SHP77 (cell line): ENCODE data around the gene MYORG.

Experiments used
- DNase-seq, 2 experiments: peaks; one replicate each; lab custom pipeline; 2025; lab: John Stamatoyannopoulos, UW

Gene MYORG

DNA sequence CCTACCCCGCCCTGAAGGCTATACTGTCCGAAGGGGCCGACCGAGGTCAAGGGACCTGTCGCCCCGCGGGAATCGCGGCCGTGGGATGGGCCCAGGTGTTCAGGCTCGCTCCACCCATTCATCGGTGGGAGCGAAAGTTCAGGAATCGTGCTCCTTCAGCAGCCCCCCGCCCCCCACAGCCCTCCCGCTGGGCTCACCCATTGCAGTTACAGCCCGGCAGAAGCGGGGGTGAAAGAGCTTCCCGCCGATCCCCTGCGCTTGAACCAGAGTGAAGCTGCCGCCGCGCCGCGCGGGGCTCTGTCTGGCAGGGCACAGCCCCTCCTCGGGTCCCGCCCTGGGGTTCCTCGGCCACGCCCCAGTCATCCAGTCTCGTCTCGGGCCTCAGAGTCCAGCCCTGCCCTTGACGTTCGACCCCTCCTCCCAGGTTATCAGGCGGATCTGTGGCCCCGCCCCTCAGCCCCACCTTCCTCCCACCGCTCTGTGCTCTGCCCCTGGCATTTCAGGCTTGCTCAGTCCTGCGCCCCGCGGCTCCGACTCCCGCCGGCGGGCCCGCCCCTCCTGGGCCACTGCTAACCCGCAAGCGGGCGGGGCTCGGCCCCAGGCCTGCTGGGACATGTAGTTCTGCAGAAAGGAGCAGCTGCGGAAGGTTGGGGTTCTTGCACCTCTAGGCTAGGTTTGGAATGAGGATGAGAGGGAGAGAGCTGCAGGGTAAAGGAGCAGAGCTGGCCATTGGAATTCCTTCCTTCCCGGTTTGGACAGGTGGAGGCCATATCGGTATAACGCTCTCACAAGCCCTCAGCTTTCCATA, at the start of gene MYORG:
MYORG (minus strand) TSS at position 303 of the 808 bp plus-strand sequence. CDS start 3,955 bp downstream, outside the sequence.
- DNase-seq: peak; percentile 84

DNA sequence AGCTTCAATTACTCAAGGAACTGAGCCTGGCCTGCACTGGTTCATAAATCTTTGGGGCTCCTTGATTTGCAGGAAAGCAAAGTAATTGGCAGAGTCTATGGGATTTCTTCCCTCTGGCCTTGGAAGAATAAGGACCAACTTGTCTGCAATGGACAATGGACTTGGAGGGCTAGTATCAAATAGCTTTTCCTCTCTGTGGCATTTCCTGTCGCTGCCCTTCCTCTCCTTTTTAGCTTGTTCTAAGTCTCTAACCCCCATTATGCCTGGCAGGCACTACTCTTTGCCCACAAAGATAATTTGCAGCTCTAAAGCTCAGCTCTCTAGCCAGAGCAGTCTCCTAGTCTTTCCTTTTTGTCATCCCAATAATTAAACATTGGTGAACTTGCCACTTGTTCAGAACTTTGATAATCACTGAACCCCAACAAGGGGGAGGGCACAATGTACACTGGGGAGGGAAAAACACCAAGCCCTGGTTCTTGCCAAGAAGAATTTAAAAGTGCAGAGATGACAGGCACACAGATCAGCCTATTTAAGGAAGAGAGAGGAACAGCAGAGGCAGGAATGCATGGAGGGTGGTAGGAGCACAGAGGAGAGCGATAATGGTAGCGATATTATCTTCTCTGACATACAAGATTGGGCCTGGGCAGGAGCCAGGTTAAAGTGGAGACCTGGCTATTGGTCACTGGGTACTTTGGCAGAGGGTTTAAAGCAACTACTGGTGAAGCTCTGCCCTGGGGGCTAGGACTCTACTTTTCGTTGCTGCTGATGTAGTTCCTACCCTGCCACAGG, 43.2 kb upstream of the MYORG start:
- no peak for DNase-seq

DNA sequence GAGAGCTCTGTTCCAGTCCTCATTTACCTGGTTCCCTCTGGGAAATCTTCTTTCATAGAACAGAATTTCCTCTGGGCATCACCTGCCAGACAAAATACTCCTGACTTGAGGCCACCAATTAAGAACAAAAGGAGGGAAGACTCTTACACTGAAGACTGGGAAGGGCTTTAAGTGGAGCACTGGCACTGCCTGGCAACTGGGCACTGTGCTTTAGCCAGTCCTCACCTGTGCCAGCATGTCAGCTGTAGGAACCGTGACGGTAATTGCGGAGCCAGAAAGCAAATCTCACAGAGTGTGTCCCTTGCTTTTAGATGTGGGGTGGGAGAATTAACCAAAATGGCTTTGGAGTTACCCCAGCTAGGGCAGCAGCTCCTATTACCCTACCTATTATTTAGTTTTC, 41.0 kb upstream of the MYORG start:
- DNase-seq: no peak

DNA sequence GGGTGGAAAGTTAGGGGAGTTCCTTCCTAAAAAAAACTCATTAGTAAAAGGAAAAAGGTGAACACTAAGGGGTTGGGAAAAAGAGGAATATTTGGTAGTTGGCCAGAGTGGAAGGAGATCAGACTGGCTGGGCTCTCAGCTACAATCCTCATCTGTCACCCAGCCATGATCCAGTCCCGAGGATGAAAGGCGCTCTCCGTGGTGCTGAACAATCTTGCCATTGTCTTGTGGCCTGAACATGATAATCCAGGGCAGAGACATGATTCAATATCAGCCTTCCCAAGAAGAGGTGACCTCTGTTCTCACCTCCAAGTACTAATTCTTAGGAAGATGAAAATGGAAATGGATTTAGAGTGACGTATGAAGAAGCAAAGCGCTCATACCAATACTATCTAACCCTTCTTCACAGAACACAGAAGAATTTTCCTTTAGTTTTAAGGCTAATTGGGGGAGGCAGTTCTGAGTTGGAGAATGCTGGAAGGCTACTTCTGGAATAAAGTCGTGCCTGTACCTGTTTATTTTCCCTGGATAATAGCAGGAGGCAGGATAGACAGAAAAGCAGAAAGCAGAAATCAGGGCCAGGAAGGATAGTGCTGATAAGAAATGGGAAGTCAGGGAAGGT, 36.6 kb upstream of the MYORG start:
- DNase-seq: no peak

DNA sequence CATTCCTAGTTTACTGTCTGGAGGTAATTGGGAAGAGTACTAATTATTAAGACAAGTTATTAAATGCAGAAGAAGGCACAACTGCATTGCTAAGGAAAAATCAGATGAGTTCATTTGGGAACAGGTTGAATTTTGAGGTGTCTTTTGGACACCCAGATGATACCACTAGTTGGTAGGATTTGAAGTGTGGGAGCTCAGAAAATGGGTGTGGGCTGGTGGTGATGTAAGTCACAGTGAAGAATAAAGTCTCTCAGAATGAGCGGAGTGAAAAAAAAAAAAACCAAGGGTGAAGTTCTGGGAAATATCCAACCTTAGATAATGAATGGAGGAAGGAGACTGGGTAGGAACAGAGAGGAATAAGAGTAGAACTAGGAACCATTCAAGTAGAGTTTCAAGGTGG, 35.6 kb upstream of the MYORG start:
- DNase-seq: no peak

DNA sequence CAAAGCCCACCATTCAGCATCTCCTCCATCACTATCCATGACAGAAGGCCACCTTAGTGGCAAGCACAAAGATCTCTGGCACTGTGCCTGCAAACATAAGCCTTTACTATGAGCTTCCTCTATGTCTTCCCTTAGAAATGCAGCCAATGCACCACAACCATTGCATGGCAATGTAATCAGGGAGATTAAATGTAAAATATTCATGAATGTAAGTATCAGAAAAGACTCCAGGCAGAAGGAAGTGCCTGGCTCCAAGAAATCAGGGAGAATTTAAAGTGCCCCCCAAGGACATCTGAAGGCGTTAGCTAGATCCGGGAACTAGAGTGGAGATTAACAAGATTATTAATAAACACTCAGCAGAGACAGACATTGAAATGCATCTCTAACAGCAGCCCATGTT, 32.5 kb upstream of the MYORG start:
- no peak for DNase-seq

DNA sequence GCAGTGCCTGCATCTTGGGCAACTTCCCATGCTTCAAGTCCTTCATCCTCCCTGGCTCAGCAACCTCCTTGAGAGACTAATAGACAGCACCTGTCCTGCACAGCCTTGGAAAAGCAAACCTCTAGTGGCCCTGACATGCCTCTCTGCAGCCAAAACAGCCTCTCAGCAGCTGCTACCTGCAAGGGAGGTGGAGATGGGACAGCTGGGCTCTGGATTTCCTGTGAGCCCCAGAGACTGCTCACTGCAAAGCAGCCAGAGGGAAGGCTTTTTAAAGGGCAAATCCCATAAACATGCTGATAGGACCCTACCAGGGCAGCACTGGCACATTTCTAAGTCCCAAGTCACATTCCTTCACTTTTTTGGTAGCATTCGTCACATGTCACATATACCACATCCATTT, 31.5 kb upstream of the MYORG start:
- DNase-seq: no peak

DNA sequence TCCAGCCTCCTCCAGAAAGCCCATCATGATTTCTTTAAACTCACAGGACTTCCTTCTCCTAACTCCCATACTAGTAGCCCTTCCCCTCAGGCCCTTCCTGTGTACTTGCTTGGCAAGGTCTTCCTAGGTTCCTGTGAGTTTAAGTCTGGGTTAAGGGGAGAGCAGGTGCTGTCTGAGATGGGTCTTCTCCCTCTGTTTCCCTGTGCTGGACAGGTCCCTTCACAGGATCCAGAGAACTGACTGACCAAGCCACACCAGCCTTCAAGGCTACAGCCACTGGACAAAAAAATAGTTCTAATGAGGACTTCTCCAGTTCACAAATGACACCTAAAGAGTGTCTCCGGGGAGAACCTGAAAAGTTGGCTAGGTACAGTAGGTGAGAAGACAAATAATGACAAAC, 29.5 kb upstream of the MYORG start:
- DNase-seq: no peak

DNA sequence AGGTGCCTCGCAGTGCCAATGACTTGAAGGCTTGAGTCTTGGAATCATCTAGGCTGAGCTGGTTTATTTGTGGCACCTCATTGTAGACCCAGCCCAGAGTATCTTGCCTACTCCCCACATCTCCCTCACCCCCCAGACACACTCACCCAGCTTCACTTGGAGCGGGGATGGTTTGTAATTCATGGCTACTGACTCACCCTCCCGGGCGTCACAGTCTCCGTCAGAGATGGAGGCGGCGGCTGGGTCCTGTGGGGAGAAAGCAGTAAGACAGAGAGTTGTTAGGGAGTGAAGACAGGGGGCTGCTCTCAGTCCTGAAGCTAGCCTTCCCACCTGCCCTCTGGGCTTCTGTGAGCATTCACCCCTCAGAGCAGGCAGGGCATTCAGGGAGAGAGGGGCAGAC, 29.0 kb upstream of the MYORG start:
- DNase-seq: no peak

DNA sequence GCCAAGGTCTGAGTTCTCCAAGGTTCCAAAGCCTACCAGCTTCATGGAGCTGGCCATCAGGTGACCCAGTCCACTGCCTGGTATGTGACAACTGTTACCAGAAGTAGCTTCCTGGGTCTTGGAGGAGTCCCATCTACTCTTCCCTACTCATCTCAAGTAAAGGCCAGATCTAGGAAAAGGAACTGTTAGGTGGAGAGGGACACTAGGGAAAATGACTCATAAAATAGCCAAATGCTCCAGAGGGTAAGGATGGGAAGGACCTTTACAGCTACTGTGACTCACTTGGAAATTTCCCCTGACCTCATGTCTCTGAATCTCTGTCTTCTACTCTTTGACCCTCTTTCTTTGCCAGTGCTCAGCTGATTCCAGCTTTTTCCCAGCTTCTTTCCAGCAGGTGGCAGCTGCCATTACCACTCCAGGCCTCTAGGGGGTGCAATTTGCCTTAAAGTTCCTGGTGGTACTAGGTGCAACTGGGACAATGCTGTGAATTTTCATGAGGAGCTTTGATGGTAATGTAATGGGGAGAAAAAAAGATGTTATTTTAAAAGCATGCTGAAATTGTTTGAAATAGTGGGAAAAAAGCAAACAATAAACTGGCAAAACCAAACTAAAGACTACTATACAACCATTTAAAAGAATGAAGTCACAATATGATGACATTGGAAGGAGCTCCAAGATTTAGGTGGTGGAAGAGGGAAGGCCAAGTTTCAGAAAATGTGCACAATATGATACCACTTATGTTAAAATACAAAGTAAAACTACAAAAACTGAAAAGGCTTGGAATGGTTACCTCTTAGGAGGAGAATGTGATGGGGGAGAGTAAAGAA, 27.1 kb upstream of the MYORG start:
- DNase-seq: peak; percentile 1 to 19

DNA sequence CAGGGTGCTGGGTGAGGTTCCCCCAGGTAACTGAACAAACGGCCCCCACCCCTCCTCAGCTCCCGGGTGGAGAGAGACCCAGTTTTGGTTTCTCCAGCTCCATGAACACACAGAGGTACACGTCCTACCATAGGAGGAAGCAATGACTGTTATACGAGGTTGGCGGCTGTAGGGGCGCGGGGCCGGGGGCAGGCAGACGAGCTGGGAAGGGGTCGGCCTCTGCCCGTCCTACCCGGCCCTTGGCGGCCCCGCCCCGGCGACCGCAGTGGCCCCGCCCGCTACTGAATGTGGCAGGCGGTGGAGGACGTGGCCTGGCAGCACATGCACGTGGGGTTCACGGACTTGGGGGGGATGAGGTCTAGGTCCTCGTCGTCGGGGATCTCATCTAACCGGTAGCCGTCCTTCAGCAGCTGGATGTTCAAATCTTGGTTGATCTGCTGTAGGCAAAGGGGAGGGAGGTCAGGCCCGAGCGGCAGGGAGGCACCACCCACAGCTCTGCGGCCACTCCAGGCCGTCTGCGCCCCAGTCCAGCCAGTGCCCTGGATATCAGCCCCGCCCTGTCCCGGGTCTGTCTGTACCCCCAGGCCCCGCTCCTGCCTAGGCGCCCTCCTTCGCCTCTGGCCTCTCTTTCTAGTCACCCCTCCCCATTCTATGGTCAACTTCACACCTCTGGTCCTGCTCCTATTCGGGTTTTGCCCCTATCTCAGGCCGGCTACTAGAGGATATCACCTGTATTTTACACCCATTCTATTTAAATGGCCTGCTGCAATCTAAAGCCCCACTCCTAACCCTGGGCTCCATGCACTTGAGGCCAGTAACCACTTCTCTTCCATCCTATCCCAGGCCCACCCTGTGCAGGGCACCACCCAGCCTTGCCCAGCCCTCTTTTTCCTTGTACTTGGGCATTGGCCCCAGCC, 24.2 kb upstream of the MYORG start:
- no peak for DNase-seq

DNA sequence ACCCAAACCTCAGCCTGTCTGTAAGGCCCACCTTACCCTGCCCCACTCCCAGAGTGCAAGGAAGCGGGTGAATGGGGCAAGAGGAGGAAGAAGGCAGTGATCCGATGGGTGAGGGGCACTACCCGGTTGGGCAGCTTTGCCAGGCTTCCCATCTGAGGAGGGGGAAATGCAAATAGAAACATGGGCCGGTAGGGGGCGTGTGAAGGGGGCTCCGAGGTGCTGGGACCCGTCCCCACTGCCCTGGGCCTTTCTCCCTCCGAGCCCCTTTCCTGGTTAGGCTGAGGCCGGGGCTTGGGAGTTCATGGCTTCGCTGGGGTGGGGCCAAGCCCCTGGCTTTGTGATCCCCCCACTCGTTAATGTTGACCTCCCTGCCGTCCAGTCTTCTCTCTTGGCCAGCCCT, 23.6 kb upstream of the MYORG start:
- no peak for DNase-seq

DNA sequence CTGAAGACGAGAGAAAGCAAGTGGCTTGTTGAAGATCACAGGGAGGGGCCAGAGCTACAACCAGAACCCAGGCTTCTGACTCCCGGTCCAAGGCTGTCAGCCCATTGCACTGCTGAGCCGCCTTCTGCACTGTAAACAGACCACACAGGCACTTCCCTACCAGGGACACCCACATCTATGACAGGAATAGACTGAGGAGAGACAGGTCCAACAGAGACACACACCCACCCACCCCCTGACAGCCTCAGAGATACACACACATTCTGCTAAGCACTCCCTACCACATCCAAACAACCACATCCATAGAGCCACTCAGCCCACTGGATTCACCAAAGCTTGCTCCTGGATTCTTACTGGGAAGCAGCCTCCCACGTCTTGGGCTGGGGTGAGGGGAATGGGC, 23.0 kb upstream of the MYORG start:
- no peak for DNase-seq

DNA sequence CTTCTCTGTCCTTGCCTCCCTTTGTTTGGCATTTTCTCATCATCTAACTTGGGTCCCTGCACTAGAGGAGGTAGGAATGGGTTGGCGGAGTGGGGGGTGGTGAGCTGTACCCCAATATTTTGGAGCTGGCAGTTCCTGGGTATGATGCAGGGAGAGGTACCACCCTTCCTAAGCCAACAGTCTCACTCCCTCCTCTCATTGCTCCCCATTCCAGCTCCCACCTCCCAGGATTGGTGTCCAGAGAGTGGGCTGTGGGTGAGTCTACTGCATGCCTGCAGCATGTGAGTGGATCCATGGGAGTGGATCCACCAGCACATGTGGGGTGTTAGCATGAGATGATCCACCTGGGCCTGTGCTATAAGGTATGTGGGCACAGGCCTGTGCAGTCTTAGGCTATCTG, 22.2 kb upstream of the MYORG start:
- no peak for DNase-seq

DNA sequence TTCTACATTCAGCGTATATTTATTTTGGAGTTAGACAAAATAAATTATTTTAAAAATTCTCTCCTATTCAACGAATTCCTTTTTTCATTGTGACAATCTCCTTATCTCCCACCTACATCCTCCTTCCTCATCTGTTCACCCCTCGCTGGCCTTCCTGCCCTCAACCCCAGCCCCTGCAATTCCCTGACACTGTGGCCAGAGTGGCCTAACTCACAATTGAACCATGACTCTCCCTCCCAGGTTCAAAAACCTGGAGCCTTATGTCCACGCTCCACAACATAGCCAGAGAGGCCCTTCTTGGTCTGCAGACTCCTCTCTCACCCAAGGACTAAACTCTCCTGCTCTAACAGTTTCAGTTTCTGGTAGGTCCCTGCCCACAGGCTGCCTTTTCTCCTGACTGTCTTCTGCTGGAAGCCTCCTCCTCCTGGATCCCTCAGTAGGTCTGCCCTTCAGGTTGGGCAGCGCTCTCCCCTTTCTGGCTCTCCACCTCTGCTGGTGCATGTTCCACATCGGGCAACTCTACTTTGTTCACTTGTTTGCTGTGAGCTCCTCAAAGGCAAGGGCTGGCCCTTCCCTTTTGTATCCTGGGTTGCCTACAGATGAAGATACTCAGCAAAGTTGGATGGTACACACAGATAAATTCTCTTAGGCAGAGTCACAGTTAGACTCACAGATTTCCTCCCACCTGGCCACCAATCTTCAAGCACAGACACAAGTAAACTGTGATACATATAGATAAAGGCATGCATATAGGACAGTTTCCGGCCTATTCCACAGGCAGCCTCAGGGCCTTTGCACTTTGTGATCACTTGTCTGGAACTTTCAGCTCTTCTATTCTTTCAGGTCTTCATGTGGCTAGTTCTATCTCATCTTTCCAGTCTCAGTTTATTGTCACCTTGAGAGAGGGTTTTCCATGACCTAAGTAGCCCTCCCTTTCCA, 19.8 kb upstream of the MYORG start:
- DNase-seq: no peak

DNA sequence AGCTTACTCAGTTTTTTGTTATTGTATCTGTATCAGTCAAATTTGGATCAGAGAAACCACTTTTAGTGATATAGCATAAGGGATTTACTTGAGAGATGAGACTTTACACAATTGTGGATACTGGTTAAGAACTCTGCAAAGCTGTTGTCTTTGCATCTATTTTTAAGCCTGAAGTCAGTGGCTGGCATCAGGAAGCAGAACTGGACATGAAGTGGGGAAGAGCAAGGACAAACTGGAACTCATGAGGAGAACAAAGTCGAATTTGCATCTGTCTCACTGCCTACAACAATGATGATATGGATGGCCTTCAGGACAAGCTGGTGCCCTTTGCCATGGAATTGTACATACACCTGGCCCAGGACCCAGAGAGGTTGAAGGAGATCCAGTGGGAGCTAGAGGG, 15.8 kb upstream of the MYORG start:
- no peak for DNase-seq

DNA sequence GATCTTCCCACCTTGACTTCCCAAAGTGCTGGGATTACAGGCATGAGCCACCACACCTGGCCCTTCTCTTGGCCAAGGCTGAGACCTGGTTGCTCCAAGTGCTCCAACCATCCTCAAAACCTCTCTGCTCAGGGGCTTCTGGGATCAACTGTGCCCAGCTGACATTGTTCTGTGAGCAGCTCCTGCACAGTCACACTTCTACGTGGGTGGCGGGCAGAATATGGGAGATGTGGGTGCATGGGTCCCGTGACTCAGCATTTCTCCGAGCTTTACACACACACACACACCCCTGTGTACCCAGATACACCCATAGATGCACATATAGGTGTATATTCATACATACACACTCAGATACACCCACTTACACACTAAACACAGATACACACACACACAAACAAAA, 10.5 kb upstream of the MYORG start:
- DNase-seq: no peak

DNA sequence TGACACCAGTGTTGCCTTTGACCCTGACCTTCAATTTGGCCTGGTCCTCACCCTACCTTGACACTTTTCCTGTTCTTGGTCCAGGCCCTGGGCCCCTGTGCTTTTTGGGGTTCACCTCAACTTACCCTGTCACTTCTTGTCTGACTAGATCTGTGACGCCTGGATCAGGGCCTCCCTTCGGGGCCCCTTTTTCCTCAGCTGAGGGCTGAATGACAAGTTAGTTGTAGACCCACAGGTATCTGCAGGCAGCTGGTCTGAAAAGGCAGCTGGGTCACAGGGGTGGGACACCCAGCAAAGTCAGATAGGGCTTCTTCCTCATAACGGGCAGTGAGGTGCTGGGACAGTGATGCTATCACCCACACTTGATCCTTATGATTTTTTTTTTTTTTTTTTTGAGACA, 10.0 kb upstream of the MYORG start:
- no peak for DNase-seq

DNA sequence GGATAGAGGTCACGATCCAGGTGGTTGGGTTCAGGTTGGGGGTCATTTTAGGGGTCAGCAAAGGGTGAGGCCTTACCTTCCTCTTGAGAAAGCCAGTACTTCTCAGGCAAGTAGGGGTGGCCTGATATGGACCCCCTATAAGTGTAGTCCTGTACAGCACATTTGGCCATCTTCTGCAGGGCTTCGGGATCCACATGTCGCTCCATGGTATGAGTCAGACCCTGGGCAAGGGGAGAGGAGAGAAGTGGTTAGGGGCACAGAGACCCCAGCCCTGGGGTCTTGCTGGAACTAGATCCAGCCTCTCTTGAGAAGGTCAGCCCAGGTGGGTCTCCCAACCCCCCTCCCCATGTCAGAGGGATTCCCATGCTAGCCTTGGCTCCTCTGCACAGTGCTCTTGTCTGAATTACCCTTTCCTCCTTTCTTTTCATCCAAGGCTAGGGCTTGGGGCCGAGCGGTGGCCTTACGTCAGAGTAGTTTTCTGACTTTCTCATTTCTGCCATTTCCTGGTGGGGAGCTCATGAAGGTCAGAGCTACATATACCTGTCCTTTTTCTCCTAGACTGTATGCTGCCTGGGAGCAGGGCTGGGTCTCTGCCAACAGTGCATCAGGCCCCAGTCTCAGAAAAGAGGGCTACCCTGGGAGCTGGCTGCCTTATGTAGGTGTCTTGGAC, 9.0 kb upstream of the MYORG start:
- no peak for DNase-seq
